NOMO-1 (cell line): ENCODE data around the gene SCD5.
"Not testable (repeated sequence)": the region's sequence is repeated elsewhere in the genome, so short reads cannot be mapped to it uniquely, and the experiment has no call there.

Source experiments
- DNase-seq, 2 experiments: peaks; one replicate each; lab custom pipeline; 2025; ENCODE audit not compliant: unreplicated experiment in 2 of 2; lab: John Stamatoyannopoulos, UW

Gene SCD5

DNA sequence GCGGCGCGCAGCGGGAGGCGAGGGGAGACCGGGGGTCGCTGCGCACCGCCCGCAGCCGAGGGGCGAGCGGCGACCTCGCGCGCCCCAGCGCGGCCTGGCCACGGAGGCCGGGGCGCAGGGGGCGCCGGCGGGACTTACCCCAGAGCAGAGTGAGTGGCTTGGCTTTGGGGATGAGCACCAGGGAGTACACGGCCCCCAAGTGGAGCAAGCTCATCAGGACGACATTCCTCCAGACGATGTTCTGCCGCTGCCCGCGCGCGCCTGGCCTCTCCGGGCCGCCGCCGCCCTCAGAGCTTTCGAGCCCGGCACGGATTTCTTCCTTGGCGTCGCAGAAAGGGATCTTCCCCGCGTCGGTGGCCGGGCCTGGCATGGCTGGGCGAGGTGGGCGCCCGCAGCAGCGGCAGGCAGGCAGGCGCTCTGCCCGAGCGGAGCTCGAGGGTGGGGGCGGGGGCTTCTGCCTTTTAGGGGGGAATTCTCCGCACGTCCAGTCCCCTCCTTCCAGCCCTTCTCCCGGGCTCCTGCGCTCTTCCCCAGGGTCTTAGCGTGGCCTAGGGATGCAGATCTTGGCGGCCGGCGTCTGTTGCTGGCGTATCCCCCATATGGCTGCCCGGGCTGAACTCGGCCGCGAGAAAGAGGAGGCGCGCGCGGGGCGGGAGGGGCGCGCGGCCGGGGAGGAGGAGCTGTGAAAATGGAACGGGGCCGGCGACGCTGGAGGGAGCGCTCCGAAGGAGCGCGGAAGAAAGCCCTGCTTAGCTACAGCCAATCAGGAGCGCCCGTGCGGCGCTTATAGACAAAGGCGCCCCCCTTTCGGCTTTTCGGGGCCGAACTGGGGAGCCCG, at the start of gene SCD5:
Gene SCD5, minus strand, starts transcription at position 629 of the 838 bp plus-strand sequence. Its CDS starts 259 bp downstream, at position 370.
- DNase-seq, result peak; percentile 79 to 81

GRCh38 chr4:82842593-82842992, 44.0 kb upstream of the SCD5 start:
- DNase-seq, result peak in 1 of 2 experiments; percentile 0

GRCh38 chr4:82839624-82840023, 41.0 kb upstream of the SCD5 start:
- DNase-seq, result no peak

DNA sequence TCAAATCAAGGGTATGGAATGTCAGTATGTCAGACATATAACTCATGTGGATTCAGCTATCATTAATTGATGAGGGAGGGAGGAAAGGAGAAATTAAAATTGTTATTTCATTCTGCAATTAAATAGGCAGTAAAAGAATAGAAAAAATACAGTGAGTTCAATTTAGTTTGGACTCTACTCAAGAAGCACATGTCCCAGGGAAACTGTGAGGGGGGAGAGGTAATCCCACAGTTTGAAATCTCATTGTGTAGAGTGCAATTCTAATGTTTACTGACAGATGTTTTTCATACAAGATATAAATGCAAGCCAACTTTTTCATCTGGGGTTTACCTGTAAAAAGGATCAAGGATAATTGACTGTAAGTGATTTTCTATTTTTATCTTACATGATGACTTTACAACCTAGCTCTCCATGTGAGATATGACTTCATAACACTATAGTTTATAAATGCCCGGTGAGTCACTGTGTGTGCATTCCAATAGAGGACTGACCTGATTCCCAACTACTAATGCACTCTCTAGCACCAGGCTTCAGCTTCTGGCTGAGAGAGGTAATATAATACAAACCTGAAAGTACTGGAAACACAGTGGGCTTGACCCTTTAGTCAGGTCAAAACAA, 35.2 kb upstream of the SCD5 start:
- DNase-seq, result no peak

GRCh38 chr4:82833060-82833459, 34.5 kb upstream of the SCD5 start:
- DNase-seq, result not testable (repeated sequence)

- DNase-seq, result no peak
These were observed 26.8 kb upstream of the SCD5 start for GRCh38 chr4:82825425-82825824.

DNA sequence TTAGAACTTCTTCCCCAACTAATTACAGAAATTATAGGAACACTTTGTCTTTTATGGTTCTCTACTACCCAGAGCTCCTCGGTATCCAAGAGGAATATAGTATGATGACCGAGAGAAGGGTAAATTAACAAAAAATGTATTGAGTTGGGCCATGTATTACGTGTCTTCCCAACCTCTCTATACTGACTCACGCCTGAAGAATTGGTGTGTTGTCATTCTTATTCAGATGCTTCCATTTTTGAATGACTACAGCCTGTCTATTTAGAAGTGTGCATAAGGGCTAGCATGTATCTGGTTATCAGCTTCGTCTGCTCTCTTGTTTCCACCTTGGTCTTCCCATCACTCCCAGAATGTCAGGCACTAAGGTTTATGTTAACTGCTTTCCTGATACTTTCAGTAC, 24.5 kb upstream of the SCD5 start:
- no peak for DNase-seq

GRCh38 chr4:82820689-82821088, 22.1 kb upstream of the SCD5 start:
- DNase-seq, result no peak

DNA sequence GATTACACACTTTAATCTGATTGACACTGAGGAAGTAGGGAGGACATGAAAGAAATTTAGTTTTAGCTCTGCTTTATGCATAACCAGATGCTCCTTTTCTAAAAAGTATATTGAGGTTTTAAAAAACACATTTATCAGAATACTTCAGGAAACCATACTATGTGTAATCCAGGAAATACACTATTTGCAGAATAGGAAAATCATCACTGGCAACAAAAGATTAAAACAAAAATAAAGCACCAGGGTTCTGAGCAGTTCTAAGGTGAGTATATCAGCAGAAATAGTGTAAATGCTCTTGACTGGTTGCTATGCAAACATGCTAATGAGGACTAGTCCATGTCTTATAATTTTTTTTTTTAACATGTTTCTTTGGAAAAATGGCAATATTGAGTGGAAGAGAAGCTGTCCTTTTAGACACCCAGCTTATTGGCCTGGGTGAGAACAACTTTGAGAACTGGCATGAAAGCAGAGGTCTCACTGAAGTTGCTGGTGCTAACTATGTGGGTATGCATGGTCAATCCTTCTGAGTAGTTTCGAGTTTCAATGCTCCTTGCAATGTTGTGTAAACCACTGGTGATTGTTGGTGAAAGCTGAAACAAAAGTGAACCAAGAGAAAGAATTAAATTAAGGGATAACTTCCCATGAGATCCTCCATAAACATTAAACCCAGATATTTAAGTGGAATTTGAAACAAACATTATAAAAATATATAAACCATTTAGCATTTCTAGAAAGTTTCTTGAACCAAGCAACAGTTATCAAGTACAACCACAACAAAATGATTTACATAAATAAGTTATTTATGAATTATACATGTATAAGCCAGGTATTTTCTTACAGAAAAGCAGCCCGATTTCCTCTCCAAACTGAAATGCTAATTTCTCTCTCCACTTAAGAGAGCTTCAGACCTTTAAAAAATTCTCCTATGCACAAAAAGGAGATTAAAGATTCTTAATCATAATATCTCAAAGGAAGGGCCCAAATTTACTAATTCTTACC, 20.4 kb upstream of the SCD5 start:
- DNase-seq, result no peak

DNA sequence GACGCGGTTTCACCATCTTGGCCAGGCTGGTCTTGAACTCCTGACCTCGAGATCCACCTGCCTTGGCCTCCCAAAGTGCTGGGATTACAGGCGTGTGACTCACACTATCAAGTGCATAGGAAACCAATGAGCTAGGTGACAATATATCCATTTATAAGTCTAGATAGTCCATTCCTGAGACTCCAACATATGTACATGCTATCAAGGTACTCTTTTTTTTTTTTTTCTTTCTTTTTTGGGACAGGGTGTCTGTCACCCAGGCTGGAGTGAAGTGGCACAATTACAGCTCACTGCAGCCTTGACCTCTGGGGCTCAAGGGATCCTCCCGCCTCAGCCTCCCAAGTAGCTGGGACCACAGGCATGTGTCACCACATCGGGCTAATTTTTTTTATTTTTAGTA, 18.3 kb upstream of the SCD5 start:
- DNase-seq, result not testable (repeated sequence)

- no peak for DNase-seq
These were observed 15.4 kb upstream of the SCD5 start for GRCh38 chr4:82814034-82814433.

GRCh38 chr4:82811838-82812341, 13.3 kb upstream of the SCD5 start:
- no peak for DNase-seq

DNA sequence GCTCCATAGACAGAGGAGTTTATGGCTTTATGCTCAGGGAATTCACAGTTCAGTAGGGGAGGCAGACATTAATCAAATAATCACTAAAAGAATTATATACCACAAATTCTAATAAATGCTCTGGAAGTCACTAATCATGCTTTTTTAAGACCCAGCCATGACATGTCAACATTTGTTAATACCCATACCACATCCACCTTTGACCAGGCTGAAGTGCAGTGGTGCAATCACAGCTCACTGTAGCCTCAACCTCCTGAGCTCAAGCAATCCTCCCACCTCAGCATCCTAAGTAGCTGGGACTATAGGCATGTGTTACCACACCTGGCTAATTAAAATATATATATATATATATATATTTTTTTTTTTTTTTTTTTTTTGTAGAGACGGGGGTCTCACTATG, 12.8 kb upstream of the SCD5 start:
- no peak for DNase-seq

DNA sequence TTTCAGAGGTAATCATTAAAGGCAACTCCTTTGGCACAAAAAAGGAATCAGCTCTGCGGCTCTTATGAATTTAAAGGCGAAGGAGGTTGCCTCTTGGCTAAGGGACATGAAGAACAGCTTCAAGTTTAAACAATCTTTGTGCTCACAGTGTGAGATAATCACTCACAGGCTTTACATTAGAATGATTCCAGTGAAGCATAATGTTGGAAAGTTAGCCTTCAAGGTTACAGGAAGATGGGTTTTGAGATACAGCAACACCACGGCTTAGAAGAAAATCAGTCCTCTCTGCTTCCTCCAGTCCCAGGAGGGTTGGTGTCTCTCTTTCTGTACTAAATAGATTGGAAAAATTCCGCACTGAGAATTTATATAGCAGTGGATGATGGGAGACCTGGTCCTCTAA, 11.6 kb upstream of the SCD5 start:
- DNase-seq, result no peak

DNA sequence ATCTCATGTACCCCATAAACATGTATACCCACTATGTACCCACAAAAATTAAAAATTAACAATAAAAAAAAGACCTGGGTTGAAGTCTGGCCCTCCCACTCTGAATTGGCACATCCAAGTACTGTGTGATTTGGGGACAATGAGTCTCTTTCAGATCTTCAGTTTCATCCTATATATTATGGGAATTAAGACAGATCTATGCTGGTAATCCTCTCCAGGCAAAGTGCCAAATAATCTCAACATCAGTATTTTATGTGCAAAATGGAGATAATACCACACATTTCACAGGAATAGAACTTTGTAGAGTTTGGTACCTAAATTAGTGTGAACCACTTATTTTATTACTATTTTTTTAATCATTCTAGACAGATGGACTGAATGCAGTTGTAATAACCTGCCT, 11.0 kb upstream of the SCD5 start:
- no peak for DNase-seq

- no peak for DNase-seq
These were observed 5.2 kb upstream of the SCD5 start for GRCh38 chr4:82803746-82804145.

DNA sequence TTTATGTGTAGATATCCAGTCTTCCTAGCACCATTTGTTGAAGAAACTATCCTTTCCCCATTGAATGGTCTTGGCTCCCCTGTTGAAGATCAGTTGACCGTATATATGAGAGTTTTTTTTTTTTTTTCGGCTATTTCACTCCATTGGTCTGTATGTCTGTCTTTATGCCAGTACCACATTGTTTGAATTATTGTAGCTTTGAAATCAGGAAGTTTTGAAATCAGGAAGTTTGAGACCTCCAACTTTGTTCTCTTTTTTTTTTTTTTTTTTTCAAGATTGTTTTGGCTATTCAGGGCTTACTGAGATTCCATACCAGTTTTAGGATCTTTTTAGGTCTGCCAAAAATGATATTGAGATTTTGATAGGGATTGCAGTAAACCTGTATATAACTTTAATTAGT, 4.3 kb upstream of the SCD5 start:
- peak in 1 of 2 experiments; percentile 69 for DNase-seq

- no peak for DNase-seq
These were observed 3.4 kb upstream of the SCD5 start for GRCh38 chr4:82801910-82802521.

- DNase-seq, result no peak
These were observed 648 bp upstream of the SCD5 start for GRCh38 chr4:82799006-82799881.
